Transverse colon (tissue), 4 donors: Measurements from ENCODE around the gene CTXN3. TPM values are rescaled to one million over a fixed set of nuclear protein-coding genes. Genes with fewer than 3 reads are reported as not detected.

ENCODE experiments used
- DNase-seq: peaks from one replicate; pipeline ENCODE4 v3.0.0-alpha.2; 2019
- H3K27ac ChIP-seq, 4 donors: fragments of 200-600 bp; sonication (generic); 2 replicates each; pipeline ENCODE4 v1.5.1; 2016 to 2018; ENCODE audit warnings: inconsistent platforms in 4 of 4
- H3K27me3 ChIP-seq: fragments of 200-600 bp; sonication (generic); 2 replicates; pipeline ENCODE4 v1.5.1; 2017; ENCODE audit warnings: inconsistent platforms
- H3K36me3 ChIP-seq, 4 donors: fragments of 200-600 bp; sonication (generic); 2 replicates each; pipeline ENCODE4 v1.5.1; 2017 to 2019; ENCODE audit warnings: inconsistent platforms in 4 of 4
- H3K4me1 ChIP-seq, 4 donors: fragments of 200-600 bp; sonication (generic); 2 replicates each; pipeline ENCODE4 v1.5.1; 2017 to 2020; ENCODE audit warnings: inconsistent platforms in 4 of 4
- H3K4me3 ChIP-seq, 4 donors: fragments of 200-600 bp; sonication (generic); 1 replicate in 1 of 4; 2 replicates in 3 of 4; pipeline versions ENCODE4 v1.5.1 to v1.6.1; 2017 to 2019; ENCODE audit warnings: inconsistent platforms in 4 of 4
- H3K9me3 ChIP-seq, 2 donors: fragments of 200-600 bp; sonication (generic); 2 replicates each; pipeline ENCODE4 v1.5.1; 2017 to 2019; ENCODE audit warnings: inconsistent platforms in 2 of 2
- EP300 ChIP-seq: sonication (generic); formaldehyde crosslinking; IDR thresholded peaks from one replicate; pipeline ENCODE4 v1.6.1; 2017; ENCODE audit warnings: antibody characterized with exemption, low read depth
- POLR2A ChIP-seq: fragments of 450-650 bp; IDR thresholded peaks from one replicate; pipeline ENCODE4 v1.6.1; 2016; ENCODE audit warnings: antibody characterized with exemption, mild to moderate bottlenecking, moderate library complexity
- POLR2AphosphoS5 ChIP-seq, 3 donors: sonication (generic); formaldehyde crosslinking; IDR thresholded peaks; one replicate each; pipeline ENCODE4 v1.6.1; 2016; ENCODE audit warnings: antibody characterized with exemption in 3 of 3
- WGBS, 2 donors: methylation state at CpG; one replicate each; pipeline ENCODE4 v1.1.5; 2018; ENCODE audit warnings: low coverage in 1 of 2; 5-methylcytosine and 5-hydroxymethylcytosine counted together
- in situ Hi-C, 4 donors: fragments of 200-750 bp; cut with MboI; loops; one replicate each; pipeline versions ENCODE4 v1.15.0 to v1.15.1; 2017; ENCODE audit warnings: low sequenced_read_pairs in 3 of 4, low pct_ligation_motif_present in 1 of 4, low pct_unique_long_range_greater_than_20kb in 1 of 4
- intact Hi-C: fragments of 100-400 bp; cut with DNase I; formaldehyde crosslinking; loops from one replicate; pipeline ENCODE4 v1.15.1; 2023; ENCODE audit warnings: low total_unique reads
- total RNA-seq, 4 donors: library from RNA; depleted of rRNA; stranded (reverse); fragments of >200 nt; gene quantifications; one replicate each; pipeline ENCODE4 v1.1.0, GENCODE V29; 2016
- TF ChIP-seq, protein P1 (sequence below), 5 experiments: fragments of 200-600 bp in 3 of 5; fragments of 450-650 bp in 2 of 5; sonication (generic) in 3 of 5; IDR thresholded peaks; 1 replicate in 2 of 5; 2 replicates in 3 of 5; pipeline ENCODE4 v1.5.1; 2016 to 2017; ENCODE audit warnings: antibody characterized with exemption in 5 of 5, inconsistent platforms in 3 of 5, mild to moderate bottlenecking in 2 of 5, moderate library complexity in 1 of 5

CTXN3 gene
- total RNA-seq, 4 donors from 2014 or later: not detected

DNA sequence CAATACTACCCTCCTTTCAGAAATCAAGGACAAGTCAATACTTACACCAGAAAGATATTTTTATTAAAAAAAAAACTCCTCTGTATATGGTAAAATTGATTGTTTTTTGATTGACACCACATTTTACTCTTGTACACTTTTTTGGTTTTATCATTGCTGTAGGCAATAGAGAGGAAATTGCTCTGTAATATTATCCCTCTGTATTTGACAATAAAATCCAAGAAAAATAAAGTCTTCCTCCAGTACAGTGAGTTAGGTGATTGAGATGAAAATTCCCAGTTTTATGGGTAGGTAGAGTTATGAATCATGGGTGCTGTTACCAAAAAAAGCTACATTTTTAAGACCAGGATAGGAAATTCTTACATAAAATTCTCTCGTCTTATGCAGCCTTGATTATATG lies 31.7 kb downstream of the CTXN3 start:
- H3K27me3 ChIP-seq: no peaks in the 10 kb centered on the region
- no peaks in the 10 kb centered on the region for H3K4me1 ChIP-seq
- H3K27ac ChIP-seq: no peak overlapping the region
- H3K4me3 ChIP-seq: no peak overlapping the region
- TF ChIP-seq POLR2A (no peak), POLR2AphosphoS5 (IDR thresholded peaks at IDR 0.05) (no peak), EP300 (no peak)
- TF ChIP-seq, protein P1, sequence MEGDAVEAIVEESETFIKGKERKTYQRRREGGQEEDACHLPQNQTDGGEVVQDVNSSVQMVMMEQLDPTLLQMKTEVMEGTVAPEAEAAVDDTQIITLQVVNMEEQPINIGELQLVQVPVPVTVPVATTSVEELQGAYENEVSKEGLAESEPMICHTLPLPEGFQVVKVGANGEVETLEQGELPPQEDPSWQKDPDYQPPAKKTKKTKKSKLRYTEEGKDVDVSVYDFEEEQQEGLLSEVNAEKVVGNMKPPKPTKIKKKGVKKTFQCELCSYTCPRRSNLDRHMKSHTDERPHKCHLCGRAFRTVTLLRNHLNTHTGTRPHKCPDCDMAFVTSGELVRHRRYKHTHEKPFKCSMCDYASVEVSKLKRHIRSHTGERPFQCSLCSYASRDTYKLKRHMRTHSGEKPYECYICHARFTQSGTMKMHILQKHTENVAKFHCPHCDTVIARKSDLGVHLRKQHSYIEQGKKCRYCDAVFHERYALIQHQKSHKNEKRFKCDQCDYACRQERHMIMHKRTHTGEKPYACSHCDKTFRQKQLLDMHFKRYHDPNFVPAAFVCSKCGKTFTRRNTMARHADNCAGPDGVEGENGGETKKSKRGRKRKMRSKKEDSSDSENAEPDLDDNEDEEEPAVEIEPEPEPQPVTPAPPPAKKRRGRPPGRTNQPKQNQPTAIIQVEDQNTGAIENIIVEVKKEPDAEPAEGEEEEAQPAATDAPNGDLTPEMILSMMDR (IDR thresholded peaks at IDR 0.05): no peak
- no peaks in the 10 kb centered on the region for H3K36me3 ChIP-seq
- in situ Hi-C loops (no loop called here), intact Hi-C loops (no loop called here)
- WGBS, 2 donors: 89 to 91% methylated on average over 1 of the region's 1 CpG
- no peaks in the 10 kb centered on the region for H3K9me3 ChIP-seq
- no peak for DNase-seq

GRCh38 chr5:127683008-127683407 lies 34.1 kb downstream of the CTXN3 start:
- TF ChIP-seq POLR2AphosphoS5 (IDR thresholded peaks at IDR 0.05) (no peak), EP300 (no peak), POLR2A (no peak)
- TF ChIP-seq, protein P1 (IDR thresholded peaks at IDR 0.05): no peak
- Histone ChIP-seq H3K27me3 (no peaks in the 10 kb centered on the region), H3K4me1 (no peaks in the 10 kb centered on the region), H3K4me3 (no peak overlapping the region), H3K27ac (no peak overlapping the region), H3K36me3 (no peaks in the 10 kb centered on the region), H3K9me3 (no peaks in the 10 kb centered on the region)
- WGBS, 2 donors: 47 to 69% methylated on average over 3 to 4 of the region's 4 CpGs
- intact Hi-C loops: no loop called here
- in situ Hi-C loops: no loop called here
- no peak for DNase-seq

DNA sequence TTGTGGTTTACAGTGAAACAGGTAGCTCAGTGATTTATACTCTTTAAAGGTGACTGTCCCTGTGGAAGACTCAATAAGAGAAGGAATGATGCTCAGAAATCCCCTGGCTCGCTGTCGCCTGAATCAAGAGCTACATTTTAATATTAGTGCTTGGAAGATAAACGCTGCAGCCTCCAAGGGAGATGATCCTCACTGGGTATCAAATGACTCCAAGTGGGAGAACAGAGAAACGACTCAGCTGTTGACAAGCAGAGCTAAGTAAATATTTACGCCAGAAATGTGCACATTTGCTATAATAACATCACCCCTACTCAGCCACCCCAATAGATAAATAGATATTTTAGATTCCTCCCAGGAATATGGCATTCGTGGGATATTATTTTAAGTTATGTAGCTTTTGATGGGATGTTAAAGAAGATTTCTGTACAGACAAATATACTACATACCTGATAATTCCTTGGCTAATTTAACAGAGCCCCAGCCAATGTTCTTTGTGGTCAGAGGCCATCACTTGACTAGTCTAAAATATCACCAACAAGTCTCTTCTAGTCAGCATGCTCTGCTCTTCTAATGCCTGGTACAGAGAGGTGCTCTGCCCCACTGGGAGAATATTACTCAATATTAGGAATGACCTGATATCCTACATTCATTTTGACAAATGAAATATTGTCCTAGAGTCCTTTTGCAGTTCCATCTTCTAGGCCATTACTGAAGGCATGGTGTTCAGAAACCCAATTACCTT lies 36.0 kb downstream of the CTXN3 start:
- H3K9me3 ChIP-seq: no peaks in the 10 kb centered on the region
- H3K36me3 ChIP-seq: no peaks in the 10 kb centered on the region
- in situ Hi-C loops (no loop called here), intact Hi-C loops (no loop called here)
- DNase-seq: no peak
- H3K4me3 ChIP-seq: no peak overlapping the region
- H3K4me1 ChIP-seq: no peaks in the 10 kb centered on the region
- H3K27me3 ChIP-seq: no peaks in the 10 kb centered on the region
- H3K27ac ChIP-seq: no peak overlapping the region
- TF ChIP-seq, protein P1 (IDR thresholded peaks at IDR 0.05): no peak
- TF ChIP-seq POLR2AphosphoS5 (IDR thresholded peaks at IDR 0.05) (no peak), POLR2A (no peak), EP300 (no peak)
- WGBS, 2 donors: 75 to 83% methylated on average over 5 to 6 of the region's 6 CpGs

GRCh38 chr5:127685662-127686061 lies 36.8 kb downstream of the CTXN3 start:
- in situ Hi-C loops: no loop called here

More at GRCh38 chr5:127685662-127686061, 36.8 kb downstream of the CTXN3 start:
- Histone ChIP-seq H3K4me3 (no peak overlapping the region), H3K27me3 (no peaks in the 10 kb centered on the region), H3K36me3 (no peaks in the 10 kb centered on the region), H3K4me1 (no peaks in the 10 kb centered on the region), H3K27ac (no peak overlapping the region), H3K9me3 (no peaks in the 10 kb centered on the region)
- intact Hi-C loops: no loop called here
- TF ChIP-seq POLR2AphosphoS5 (IDR thresholded peaks at IDR 0.05) (no peak), POLR2A (no peak), EP300 (no peak)
- TF ChIP-seq, protein P1 (IDR thresholded peaks at IDR 0.05): no peak
- DNase-seq: no peak
- WGBS, 2 donors: 78 to 80% methylated on average over 2 of the region's 2 CpGs
